Measurements from ENCODE around the gene NPEPPS.

NPEPPS gene

DNA sequence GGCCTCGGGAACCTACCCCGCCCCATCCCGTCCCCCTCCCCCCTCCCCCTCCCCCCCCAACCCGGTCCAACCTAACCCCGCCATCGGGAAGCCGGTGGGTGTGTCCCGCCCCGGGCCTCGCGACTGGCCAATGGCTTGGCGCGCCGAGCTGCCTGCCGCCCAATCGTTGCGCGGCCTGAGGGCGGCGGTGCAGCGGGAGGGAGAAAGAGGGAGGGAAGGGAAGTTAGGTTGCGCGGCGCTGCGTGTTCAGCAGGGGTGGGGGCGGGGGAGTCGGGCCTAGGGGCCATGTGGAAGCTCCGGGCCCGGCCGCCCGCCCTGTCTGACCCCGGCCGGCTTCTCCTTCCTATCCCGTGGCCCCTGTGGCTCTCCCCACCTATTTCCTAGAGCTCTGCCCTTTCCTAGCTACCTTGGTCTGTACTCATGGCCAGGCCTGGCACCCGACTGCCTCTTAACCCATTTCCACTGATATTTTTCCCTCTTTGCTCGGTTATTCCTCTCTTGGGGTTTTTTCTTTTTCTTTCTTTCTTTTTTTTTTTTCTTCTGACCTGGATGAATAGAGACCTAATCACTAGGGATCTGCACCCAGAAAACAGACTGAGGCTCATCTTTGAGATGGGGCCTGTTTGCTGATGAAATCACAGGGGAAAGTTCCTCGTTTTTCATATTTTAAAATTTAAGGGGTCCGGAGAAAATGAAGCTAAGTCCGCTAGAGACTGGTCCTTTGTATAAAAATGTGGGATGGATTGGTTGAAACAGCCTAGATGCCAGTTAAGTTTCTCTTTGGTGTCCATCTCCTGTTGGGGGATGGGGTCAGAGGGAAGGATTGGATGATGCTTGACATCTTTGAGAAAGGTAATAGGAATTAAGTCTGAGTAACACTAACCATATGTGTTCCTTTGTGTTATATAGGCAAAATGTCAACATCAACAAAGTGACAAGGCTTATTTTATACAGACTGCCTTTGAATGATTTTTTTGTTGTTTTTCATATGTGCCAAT, 119.9 kb downstream of the NPEPPS start:
- Histone ChIP-seq H3K9ac (ENCODE audit: low read depth, low read length) (peak overlapping the region; percentile 99), H3K27me3 (ENCODE audit: insufficient read depth, low read length) (no peaks in the 10 kb centered on the region), H3K36me3 (ENCODE audit: insufficient read depth, low read length) (peaks cover 51% of the 10 kb centered on the region), H3K4me3 (ENCODE audit: low read length) (peak overlapping the region; percentile 97), H3K4me1 (ENCODE audit: insufficient read depth, low read length) (peaks cover 16% of the 10 kb centered on the region), H3K27ac (ENCODE audit: low read depth, low read length) (peak overlapping the region; percentile 98), H3K9me3 (ENCODE audit: insufficient read depth, low read depth, low read length) (no peaks in the 10 kb centered on the region)
- WGBS, result under 1% methylated on average over 36 of the region's 39 CpGs

DNA sequence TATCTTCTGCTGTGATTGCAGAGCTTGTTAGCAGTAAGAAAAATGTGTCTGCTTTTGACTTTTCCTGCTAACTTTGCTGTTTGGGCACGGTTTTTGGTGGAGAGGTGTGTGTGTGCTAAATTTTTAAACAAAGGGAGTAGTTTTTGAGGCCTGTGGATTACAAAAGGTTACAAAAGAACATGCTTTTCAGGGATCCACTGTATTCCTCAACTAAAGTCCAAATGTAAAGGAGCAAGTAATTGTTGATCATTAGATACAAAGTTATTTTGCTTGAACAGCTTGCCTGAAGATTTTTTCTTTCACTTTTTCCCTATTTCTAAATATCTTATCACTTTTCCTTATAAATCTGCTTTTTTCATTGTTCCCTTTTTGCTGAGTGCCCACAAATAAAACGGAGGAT, 120.8 kb downstream of the NPEPPS start:
- 81% methylated on average over 2 of the region's 2 CpGs for WGBS
- H3K9me3 ChIP-seq (ENCODE audit: insufficient read depth, low read depth, low read length), result no peaks in the 10 kb centered on the region
- H3K27me3 ChIP-seq (ENCODE audit: insufficient read depth, low read length), result no peaks in the 10 kb centered on the region
- H3K36me3 ChIP-seq (ENCODE audit: insufficient read depth, low read length), result peaks cover 60% of the 10 kb centered on the region
- peak overlapping the region; percentile 99 for H3K9ac ChIP-seq (ENCODE audit: low read depth, low read length)
- peak overlapping the region; percentile 97 for H3K4me3 ChIP-seq (ENCODE audit: low read length)
- peaks cover 16% of the 10 kb centered on the region for H3K4me1 ChIP-seq (ENCODE audit: insufficient read depth, low read length)
- peak overlapping the region; percentile 84; the same call in 1 of the 2 replicates for H3K27ac ChIP-seq (ENCODE audit: low read depth, low read length)

GRCh38 chr17:47652570-47652969, 121.7 kb downstream of the NPEPPS start:
- Histone ChIP-seq H3K4me3 (ENCODE audit: low read length) (peak overlapping the region; percentile 31; the same call in 1 of the 2 replicates), H3K4me1 (ENCODE audit: insufficient read depth, low read length) (peaks cover 16% of the 10 kb centered on the region), H3K9me3 (ENCODE audit: insufficient read depth, low read depth, low read length) (no peaks in the 10 kb centered on the region), H3K36me3 (ENCODE audit: insufficient read depth, low read length) (peaks cover 69% of the 10 kb centered on the region), H3K27me3 (ENCODE audit: insufficient read depth, low read length) (no peaks in the 10 kb centered on the region), H3K27ac (ENCODE audit: low read depth, low read length) (no peak overlapping the region), H3K9ac (ENCODE audit: low read depth, low read length) (no peak overlapping the region)
- WGBS, result 96% methylated on average over 4 of the region's 6 CpGs

DNA sequence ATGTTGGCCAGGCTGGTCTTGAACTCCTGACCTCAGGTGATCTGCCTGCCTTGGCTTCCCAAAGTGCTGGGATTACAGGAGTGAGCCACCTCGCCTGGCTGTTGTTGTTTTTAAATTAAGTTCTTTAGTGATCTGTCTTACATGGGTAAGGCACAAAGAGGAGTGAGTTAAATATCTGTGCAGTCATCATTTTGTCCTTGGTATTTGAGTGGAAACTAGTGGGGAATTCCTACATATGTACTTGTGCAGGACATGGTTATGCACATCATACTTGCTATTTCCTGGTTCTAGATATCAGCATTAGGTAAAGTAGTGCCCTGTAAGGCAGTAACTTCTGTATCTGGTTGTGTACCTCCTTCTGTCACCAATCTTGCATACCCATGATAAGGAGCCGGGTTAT, 122.5 kb downstream of the NPEPPS start:
- Histone ChIP-seq H3K9me3 (ENCODE audit: insufficient read depth, low read depth, low read length) (no peaks in the 10 kb centered on the region), H3K36me3 (ENCODE audit: insufficient read depth, low read length) (peaks cover 77% of the 10 kb centered on the region), H3K27me3 (ENCODE audit: insufficient read depth, low read length) (no peaks in the 10 kb centered on the region), H3K27ac (ENCODE audit: low read depth, low read length) (no peak overlapping the region), H3K4me1 (ENCODE audit: insufficient read depth, low read length) (peaks cover 16% of the 10 kb centered on the region), H3K4me3 (ENCODE audit: low read length) (peak overlapping the region; percentile 10; the same call in 1 of the 2 replicates), H3K9ac (ENCODE audit: low read depth, low read length) (no peak overlapping the region)
- WGBS, result 63% methylated on average over 2 of the region's 2 CpGs

- Histone ChIP-seq H3K4me3 (ENCODE audit: low read length) (no peak overlapping the region; the same call in 1 of the 2 replicates), H3K4me1 (ENCODE audit: insufficient read depth, low read length) (peaks cover 16% of the 10 kb centered on the region), H3K27me3 (ENCODE audit: insufficient read depth, low read length) (no peaks in the 10 kb centered on the region), H3K36me3 (ENCODE audit: insufficient read depth, low read length) (peaks cover 93% of the 10 kb centered on the region), H3K27ac (ENCODE audit: low read depth, low read length) (no peak overlapping the region), H3K9ac (ENCODE audit: low read depth, low read length) (no peak overlapping the region), H3K9me3 (ENCODE audit: insufficient read depth, low read depth, low read length) (no peaks in the 10 kb centered on the region)
- WGBS, result 93% methylated on average over 6 of the region's 6 CpGs
Observed at GRCh38 chr17:47654991-47655390, 124.1 kb downstream of the NPEPPS start.

DNA sequence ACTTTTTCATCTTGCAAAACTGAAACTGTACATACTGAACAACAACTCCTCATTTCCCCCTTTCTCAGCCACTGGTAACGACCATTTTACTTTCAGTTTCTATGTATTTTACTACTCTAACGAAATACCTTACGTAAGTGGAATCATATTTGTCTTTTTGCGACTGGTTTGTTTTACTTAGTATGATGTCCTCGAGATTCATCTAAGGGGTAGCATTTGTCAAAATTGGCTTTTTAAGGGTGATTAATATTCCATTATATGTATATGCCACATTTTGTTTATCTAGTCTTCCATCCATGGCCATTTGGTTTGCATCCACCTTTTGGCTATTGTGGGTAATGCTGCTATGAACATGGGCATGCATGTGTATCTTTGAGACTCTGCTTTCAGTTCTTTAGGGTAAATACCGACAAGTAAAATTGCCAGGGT, 129.2 kb downstream of the NPEPPS start:
- H3K9me3 ChIP-seq (ENCODE audit: insufficient read depth, low read depth, low read length), result no peaks in the 10 kb centered on the region
- H3K27me3 ChIP-seq (ENCODE audit: insufficient read depth, low read length), result no peaks in the 10 kb centered on the region
- no peak overlapping the region for H3K4me3 ChIP-seq (ENCODE audit: low read length)
- peaks cover 8% of the 10 kb centered on the region; the same call in 1 of the 2 replicates for H3K4me1 ChIP-seq (ENCODE audit: insufficient read depth, low read length)
- peaks cover 100% of the 10 kb centered on the region for H3K36me3 ChIP-seq (ENCODE audit: insufficient read depth, low read length)
- 98% methylated on average over 6 of the region's 6 CpGs for WGBS
- H3K27ac ChIP-seq (ENCODE audit: low read depth, low read length), result no peak overlapping the region
- H3K9ac ChIP-seq (ENCODE audit: low read depth, low read length), result no peak overlapping the region

DNA sequence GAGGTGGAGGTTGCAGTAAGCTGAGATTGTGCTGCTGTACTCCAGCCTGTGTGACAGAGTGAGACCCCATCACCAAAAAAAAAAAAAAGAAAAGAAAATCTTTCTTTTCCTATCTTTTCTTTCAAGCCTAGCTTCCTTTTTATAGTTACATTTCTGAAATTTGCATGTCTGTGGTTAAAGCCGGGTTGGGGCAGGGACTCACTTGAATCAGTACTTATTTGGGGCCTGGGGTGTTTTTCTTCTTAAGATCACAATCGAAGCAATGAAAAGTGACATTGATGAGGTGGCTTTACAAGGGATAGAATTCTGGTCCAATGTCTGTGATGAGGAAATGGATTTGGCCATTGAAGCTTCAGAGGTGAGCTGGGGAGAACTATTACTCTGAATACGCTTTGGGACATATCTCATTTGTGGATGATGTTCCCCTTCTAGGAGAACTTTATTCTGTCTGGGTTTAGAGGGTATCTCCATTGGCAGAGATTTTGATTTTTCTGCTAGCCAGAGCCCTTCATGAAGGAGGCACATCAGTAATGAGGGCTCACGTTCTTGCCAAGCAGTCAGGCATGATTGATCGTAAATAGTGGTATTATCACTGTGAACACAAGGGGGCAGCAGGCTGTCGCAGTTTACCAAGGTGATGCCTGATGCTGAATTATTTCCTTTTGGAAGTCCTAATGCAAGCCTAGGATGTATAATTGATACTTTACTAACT, 133.2 kb downstream of the NPEPPS start:
- H3K27ac ChIP-seq (ENCODE audit: low read depth, low read length), result no peak overlapping the region
- H3K27me3 ChIP-seq (ENCODE audit: insufficient read depth, low read length), result no peaks in the 10 kb centered on the region
- no peak overlapping the region for H3K9ac ChIP-seq (ENCODE audit: low read depth, low read length)
- no peak overlapping the region for H3K4me3 ChIP-seq (ENCODE audit: low read length)
- WGBS, result 60% methylated on average over 6 of the region's 6 CpGs
- H3K9me3 ChIP-seq (ENCODE audit: insufficient read depth, low read depth, low read length), result no peaks in the 10 kb centered on the region
- H3K4me1 ChIP-seq (ENCODE audit: insufficient read depth, low read length), result peaks cover 11% of the 10 kb centered on the region; the same call in 1 of the 2 replicates
- H3K36me3 ChIP-seq (ENCODE audit: insufficient read depth, low read length), result peaks cover 97% of the 10 kb centered on the region

DNA sequence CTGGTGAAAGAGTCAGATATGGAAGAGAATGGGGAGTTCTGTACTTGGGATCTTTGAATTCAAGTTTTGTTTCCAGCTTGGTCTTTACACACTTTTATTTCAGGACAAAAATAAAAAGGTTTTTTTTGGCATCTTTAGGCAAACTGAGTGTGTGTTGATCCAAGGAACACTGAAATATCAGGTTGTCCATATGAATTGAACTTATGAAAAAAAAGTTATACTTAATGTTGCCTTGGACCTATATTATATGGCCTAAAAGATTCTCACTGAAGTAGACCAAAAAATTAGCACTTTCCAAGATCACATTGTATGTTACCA, 133.7 kb downstream of the NPEPPS start:
- peaks cover 97% of the 10 kb centered on the region for H3K36me3 ChIP-seq (ENCODE audit: insufficient read depth, low read length)
- no peaks in the 10 kb centered on the region for H3K27me3 ChIP-seq (ENCODE audit: insufficient read depth, low read length)
- peaks cover 11% of the 10 kb centered on the region; the same call in 1 of the 2 replicates for H3K4me1 ChIP-seq (ENCODE audit: insufficient read depth, low read length)
- H3K9ac ChIP-seq (ENCODE audit: low read depth, low read length), result no peak overlapping the region
- peak overlapping the region; percentile 67; the same call in 1 of the 2 replicates for H3K27ac ChIP-seq (ENCODE audit: low read depth, low read length)
- H3K4me3 ChIP-seq (ENCODE audit: low read length), result no peak overlapping the region
- H3K9me3 ChIP-seq (ENCODE audit: insufficient read depth, low read depth, low read length), result no peaks in the 10 kb centered on the region

DNA sequence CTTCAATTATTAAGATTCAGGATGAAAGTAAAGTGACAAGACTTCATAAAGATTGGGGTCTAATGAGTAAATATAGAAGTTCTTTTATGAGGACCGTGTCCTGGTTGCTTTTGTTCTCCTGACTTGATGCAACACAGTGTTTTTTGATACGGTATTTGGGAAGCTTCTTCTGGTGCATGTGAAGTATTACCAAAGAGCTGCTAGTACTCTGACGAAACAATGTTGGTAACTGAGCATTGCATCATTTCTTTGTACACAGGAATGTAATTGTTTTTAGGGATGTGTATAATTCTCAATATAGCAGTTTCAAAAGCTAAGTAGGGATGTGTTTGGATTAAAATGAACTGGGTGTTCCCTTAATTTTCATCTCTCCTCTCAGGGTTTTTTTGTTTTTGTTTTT, 134.7 kb downstream of the NPEPPS start:
- peak overlapping the region; percentile 67; the same call in 1 of the 2 replicates for H3K27ac ChIP-seq (ENCODE audit: low read depth, low read length)
- peaks cover 97% of the 10 kb centered on the region for H3K36me3 ChIP-seq (ENCODE audit: insufficient read depth, low read length)
- 0 out of 2 replicates have a peak overlapping the region, but pooled peaks have one; percentile 0 for H3K9ac ChIP-seq (ENCODE audit: low read depth, low read length)
- no peak overlapping the region for H3K4me3 ChIP-seq (ENCODE audit: low read length)
- H3K27me3 ChIP-seq (ENCODE audit: insufficient read depth, low read length), result no peaks in the 10 kb centered on the region
- 94% methylated on average over 3 of the region's 3 CpGs for WGBS
- peaks cover 11% of the 10 kb centered on the region; the same call in 1 of the 2 replicates for H3K4me1 ChIP-seq (ENCODE audit: insufficient read depth, low read length)
- H3K9me3 ChIP-seq (ENCODE audit: insufficient read depth, low read depth, low read length), result no peaks in the 10 kb centered on the region

DNA sequence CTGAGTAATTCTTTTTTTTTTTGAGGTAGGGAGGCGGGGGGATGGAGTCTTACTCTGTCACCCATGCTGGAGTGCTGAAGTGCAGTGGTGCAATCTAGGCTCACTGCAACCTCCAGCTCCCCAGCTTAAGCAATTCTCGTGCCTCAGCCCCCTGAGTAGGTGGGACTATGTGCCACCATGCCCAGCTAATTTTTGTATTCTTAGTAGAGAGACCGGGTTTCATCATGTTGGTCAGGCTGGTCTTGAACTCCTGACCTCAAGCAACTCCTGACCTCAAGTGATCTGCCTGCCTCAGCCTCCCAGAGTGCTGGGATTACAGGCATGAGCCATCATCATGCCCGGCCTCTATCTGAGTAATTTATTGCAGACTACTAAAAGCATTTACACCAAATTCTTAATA, 138.2 kb downstream of the NPEPPS start:
- peaks cover 97% of the 10 kb centered on the region for H3K36me3 ChIP-seq (ENCODE audit: insufficient read depth, low read length)
- no peaks in the 10 kb centered on the region for H3K9me3 ChIP-seq (ENCODE audit: insufficient read depth, low read depth, low read length)
- no peaks in the 10 kb centered on the region for H3K27me3 ChIP-seq (ENCODE audit: insufficient read depth, low read length)
- no peak overlapping the region for H3K9ac ChIP-seq (ENCODE audit: low read depth, low read length)
- no peak overlapping the region for H3K27ac ChIP-seq (ENCODE audit: low read depth, low read length)
- 98% methylated on average over 4 of the region's 4 CpGs for WGBS
- peaks cover 11% of the 10 kb centered on the region; the same call in 1 of the 2 replicates for H3K4me1 ChIP-seq (ENCODE audit: insufficient read depth, low read length)
- H3K4me3 ChIP-seq (ENCODE audit: low read length), result no peak overlapping the region

GRCh38 chr17:47670064-47670463, 139.2 kb downstream of the NPEPPS start:
- H3K4me3 ChIP-seq (ENCODE audit: low read length), result no peak overlapping the region
- H3K36me3 ChIP-seq (ENCODE audit: insufficient read depth, low read length), result peaks cover 97% of the 10 kb centered on the region
- no peak overlapping the region for H3K9ac ChIP-seq (ENCODE audit: low read depth, low read length)
- H3K9me3 ChIP-seq (ENCODE audit: insufficient read depth, low read depth, low read length), result no peaks in the 10 kb centered on the region
- H3K4me1 ChIP-seq (ENCODE audit: insufficient read depth, low read length), result peaks cover 4% of the 10 kb centered on the region; the same call in 1 of the 2 replicates
- 80% methylated on average over 1 of the region's 1 CpG for WGBS
- no peak overlapping the region for H3K27ac ChIP-seq (ENCODE audit: low read depth, low read length)
- H3K27me3 ChIP-seq (ENCODE audit: insufficient read depth, low read length), result no peaks in the 10 kb centered on the region
